Inflammatory macrophage (primary cell): ENCODE data around the gene EFS.

Experiments
- DNase-seq, 2 donors: peaks; one replicate each; pipeline ENCODE4 v3.0.0-alpha.2; 2020 to 2022

Gene EFS

GRCh38 chr14:23377573-23378563, 12.9 kb upstream of the EFS start:
- DNase-seq = no peak

- DNase-seq = no peak
Measured at GRCh38 chr14:23377198-23377550, 12.2 kb upstream of the EFS start.

DNA sequence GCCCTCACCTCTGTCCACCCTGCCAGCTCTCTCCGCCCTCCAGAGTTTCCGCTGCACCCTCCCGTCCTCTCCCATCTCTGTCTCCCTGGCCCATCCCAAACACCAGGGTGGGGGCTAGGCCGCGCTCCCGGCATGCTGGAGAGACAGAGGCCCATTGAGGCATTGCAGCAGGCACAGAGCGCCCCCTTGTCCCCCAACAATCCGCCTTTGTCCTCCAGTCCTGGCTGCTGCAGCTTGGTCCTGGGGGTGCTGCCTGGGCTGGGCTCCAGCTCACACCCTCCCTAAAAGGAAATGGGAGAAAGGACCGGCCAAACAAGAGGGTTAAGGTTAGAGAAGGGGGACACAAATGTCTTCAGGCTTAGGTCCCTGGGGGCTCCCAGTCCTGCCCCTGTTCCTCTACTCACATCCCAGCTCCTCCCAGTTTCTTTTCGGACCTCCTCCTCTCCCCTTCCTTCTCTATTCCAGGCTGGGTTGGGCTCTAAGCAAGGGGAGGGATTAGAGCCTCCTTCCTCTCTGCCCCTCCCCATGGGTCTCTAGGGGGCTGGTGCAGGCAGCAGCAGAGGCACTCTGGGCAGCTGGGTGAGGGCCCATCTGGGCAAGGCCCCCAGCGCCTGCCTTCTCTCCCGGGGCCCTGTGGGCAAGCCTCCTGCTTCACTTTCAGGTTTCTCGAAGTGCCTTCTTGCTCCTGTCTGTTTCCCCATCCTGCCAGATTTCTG, 11.7 kb upstream of the EFS start, which contains the start of gene CMTM5:
Gene CMTM5, plus strand, starts transcription at position 565 of the 716 bp plus-strand sequence. CDS start 206 bp downstream, outside the sequence.
- DNase-seq = no peak

- no peak for DNase-seq
Measured at GRCh38 chr14:23375527-23376251, 10.7 kb upstream of the EFS start.

DNA sequence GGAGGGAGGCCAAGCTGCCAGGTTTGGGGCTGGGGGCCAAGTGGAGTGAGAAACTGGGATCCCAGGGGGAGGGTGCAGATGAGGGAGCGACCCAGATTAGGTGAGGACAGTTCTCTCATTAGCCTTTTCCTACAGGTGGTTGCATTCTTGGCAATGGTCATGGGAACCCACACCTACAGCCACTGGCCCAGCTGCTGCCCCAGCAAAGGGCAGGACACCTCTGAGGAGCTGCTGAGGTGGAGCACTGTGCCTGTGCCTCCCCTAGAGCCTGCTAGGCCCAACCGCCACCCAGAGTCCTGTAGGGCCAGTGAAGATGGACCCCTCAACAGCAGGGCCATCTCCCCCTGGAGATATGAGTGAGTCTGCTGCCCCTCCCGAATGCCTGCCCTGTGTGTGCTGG, 8.1 kb upstream of the EFS start:
- no peak for DNase-seq

- DNase-seq = no peak
Measured at GRCh38 chr14:23372509-23372908, 7.5 kb upstream of the EFS start, which contains the start of gene IL25. IL25 (plus strand) TSS chr14:23372809.

DNA sequence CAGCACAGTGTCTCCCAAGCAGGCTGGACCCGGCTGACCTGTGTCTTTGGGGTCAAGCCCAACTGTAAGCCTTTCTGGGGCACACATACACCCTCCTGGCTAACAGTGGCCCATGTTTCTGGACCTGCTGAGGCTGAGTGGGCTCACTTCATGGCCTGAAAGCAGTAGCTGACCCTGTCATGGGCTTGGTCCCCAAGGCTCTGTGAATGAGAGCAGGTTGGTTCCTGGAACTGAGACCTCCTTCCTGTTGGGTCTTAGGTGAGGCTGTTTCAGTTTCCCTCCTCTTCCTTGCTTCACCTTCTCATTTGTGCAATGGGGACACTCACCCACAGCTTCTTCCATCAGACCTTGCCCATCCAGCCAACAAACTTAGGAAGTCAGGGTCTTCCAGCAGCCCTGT, 6.9 kb upstream of the EFS start:
- no peak for DNase-seq

DNA sequence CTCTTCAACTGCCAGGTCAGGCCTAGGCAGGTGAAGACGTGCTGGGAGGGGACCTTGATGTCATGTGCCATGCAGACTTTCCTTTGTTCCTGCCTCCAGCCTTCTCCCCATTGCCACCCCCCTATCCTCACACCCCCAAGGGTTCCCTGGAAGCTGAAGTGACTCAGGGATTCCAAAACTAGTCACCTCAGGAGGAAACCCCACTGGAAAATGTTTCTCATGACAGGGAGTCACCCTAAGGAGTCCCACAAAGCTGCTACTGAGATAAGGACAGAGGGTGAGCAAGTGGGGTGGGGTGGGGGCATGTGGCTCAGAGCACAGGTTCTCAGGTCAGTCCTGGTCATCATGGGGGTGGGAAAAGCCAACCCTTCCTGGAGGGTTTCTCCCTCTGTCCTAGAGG, 5.2 kb upstream of the EFS start:
- DNase-seq = no peak

- DNase-seq = no peak
Measured at GRCh38 chr14:23366426-23366921, 1.5 kb upstream of the EFS start.

- no peak for DNase-seq
Measured at GRCh38 chr14:23365732-23366425, 907 bp upstream of the EFS start.

- no peak for DNase-seq
Measured at GRCh38 chr14:23364164-23365035, 572 bp downstream of the EFS start.

DNA sequence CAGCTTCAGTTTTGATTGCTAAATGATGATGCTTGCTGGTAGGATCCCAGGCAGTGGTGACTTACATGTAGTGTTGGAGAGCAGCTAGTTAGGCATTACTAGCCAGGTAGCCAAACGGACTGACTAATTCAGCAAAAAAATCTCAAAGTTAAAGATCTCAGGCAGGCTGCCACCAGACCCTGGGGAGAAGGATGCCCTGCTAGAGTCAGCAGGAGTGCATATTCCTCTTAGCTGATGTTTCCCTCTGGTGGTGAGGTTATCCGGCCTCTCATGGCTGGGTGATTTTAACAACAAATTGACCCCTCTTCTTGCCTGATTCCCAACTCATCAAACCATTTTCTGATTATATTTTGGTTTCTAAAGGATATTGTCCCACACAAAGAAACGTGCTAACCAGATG, 2.8 kb downstream of the EFS start:
- no peak for DNase-seq

GRCh38 chr14:23361763-23362162, 3.2 kb downstream of the EFS start:
- DNase-seq = no peak

DNA sequence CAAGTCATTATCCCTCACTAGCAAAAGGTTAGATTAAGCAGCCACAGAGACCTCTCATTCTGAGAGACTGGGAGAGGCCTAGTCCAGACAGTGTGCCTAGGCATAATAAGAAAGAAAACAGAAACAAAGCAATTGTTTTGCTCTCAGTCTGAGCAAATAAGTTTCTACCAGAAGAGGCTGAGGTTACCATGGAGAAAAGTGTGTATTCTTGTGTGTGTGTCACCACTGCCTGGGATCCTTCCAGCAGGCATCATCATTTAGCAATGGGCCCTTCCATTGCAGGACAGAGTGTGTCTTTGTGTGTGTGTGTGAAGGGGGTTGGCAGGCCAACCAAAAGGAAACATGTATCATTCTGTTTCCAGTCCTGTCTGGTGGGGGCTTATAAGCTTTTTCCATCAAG, 3.7 kb downstream of the EFS start:
- no peak for DNase-seq

- DNase-seq = no peak
Measured at GRCh38 chr14:23360496-23360895, 4.5 kb downstream of the EFS start.

DNA sequence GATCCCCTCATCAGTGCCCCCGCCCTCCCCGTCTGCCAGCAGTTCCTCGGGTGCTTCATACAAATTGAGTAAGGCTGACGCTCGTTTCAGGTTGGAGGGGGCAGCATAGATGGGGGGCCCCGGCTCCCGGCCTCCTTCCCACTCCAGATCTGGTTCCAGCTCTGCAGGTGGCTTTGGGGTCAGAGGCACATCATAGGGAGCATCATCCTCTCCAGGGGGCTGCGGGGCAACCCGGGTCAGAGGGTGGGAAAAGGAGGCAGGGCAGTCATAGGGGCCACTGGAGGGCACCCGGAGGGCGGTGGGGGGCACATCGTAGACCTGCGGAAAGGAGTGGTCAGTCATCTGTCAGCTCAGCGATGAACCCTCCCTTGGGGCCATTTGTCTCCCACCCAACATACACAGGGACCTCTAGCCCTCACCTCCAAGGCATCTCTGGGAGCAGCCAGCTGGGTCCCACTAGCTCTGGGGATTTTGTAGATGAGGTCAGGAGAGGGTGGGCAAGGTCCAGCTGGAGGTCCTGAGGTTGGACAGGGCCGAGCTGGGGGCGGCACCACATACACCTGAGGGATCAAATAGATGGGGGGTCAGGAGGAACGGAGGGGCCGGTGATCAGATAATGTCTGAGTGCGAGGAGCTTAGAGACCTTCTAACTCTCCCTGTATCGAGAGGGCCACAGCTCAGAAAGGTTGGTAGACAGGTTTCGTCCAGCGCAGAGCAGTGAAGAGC, 5.1 kb downstream of the EFS start:
- no peak for DNase-seq

GRCh38 chr14:23359167-23359626, 5.8 kb downstream of the EFS start:
- no peak for DNase-seq

- DNase-seq = no peak
Measured at GRCh38 chr14:23358553-23359166, 6.3 kb downstream of the EFS start.

DNA sequence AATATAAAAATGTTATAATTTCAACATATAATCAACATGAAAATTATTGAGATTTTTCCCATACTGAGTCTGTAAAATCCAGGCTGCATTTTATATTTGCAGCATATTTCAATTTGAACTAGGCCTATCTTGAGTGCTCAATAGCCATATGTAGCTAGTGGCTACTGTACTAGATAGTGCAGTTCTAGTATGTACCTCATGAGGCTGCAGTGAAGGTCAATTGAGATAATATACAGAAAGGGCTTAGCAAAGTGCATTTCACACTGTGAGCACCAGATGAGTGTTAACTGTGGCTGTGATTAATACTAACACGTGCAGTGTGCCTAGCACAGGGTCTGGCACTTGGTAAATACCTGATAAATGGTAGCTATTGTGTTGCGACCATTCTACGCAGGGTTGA, 6.9 kb downstream of the EFS start:
- no peak for DNase-seq

DNA sequence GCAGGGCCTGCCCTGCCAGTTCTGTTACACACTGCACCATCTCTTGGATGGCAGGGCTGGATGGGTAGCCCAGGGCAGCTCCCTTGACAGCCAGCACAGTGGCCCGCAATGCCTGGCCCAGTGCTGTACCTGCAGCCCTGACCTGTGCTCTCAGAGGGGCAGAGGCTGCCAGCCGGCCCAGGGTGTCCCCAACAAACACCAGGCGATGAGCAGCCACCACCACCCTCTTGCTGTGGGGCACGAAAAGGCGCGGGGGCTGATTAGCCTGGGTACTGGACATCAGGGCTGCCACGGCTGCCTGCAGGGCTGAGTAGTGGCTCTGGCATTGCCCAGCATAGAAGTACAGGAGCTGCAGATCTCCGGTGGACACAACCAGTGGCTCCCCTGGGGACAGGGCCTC, 7.7 kb downstream of the EFS start:
- DNase-seq = no peak
